GM12878 (cell line): ENCODE measurements around the gene SRP68. TPM values are rescaled to one million over a fixed set of nuclear protein-coding genes. Genes with fewer than 3 reads are reported as not detected.

Experiments used
- ATAC-seq: fragments of 200-7000 bp; cut with Tn5 transposase; 3 replicates; pipeline ENCODE4 v1.9.1; 2020; ENCODE audit warnings: mild to moderate bottlenecking, moderate library complexity
- BruUV-seq: library from RNA; stranded (reverse); fragments of 400-500 nt; replicated peaks from 2 replicates; lab custom pipeline; 2021; lab: Mats Ljungman, UMichigan
- CTCF ChIA-PET: fragments of 300-600 bp; sonication (Branson Sonifier 250); formaldehyde crosslinking; extraction: SDS; loops from one replicate; lab custom pipeline; 2021; ENCODE audit warnings: inconsistent platforms; lab: Yijun Ruan, JAX
- POLR2A ChIA-PET: fragments of 350-600 bp; formaldehyde crosslinking; extraction: SDS; loops from one replicate; lab custom pipeline; 2021; ENCODE audit warnings: inconsistent platforms; lab: Charles Lee
- RAD21 ChIA-PET: fragments of 300-600 bp; sonication (Branson Sonifier 250); formaldehyde crosslinking; loops from one replicate; lab custom pipeline; 2023; ENCODE audit warnings: antibody characterized with exemption; ENCODE audit not compliant: unreplicated experiment; lab: Charles Lee
- SMC1A ChIA-PET: fragments of 300-600 bp; sonication (Branson Sonifier 250); formaldehyde crosslinking; loops from one replicate; lab custom pipeline; 2023; ENCODE audit not compliant: unreplicated experiment, uncharacterized antibody; lab: Charles Lee
- DNase-seq: peaks from one replicate; pipeline ENCODE4 v3.0.0-alpha.2; 2011; ENCODE audit warnings: low read depth, low spot score
- FAIRE-seq: peaks from 3 replicates; lab custom pipeline; 2011; peaks lifted over from hg19 to GRCh38; lab: Jason Lieb, UNC
- H2AFZ ChIP-seq: 2 replicates; pipeline ENCODE4 v1.6.0; 2011; ENCODE audit warnings: low read depth, low read length, control low read depth; ENCODE audit not compliant: control insufficient read depth
- H3K27ac ChIP-seq: 2 replicates; pipeline ENCODE4 v1.5.1; 2011; ENCODE audit warnings: control low read depth; ENCODE audit not compliant: control insufficient read depth, insufficient read depth
- H3K27me3 ChIP-seq, 2 experiments: replicated peaks in 1 of 2; 2 replicates each; pipeline versions ENCODE4 v1.6.0 to v1.6.1; 2011; ENCODE audit warnings: low read length in 1 of 2; ENCODE audit not compliant: control insufficient read depth in 2 of 2, insufficient read depth in 2 of 2
- H3K36me3 ChIP-seq, 2 experiments: 2 replicates each; pipeline ENCODE4 v1.5.1; 2011; ENCODE audit warnings: low read length in 1 of 2; ENCODE audit not compliant: control insufficient read depth in 2 of 2, insufficient read depth in 2 of 2
- H3K4me1 ChIP-seq: 2 replicates; pipeline ENCODE4 v1.6.1; 2011; ENCODE audit warnings: mild to moderate bottlenecking, low read length, moderate library complexity, mixed read lengths; ENCODE audit not compliant: control insufficient read depth, insufficient read depth
- H3K4me2 ChIP-seq: 2 replicates; pipeline ENCODE4 v1.6.0; 2011; ENCODE audit warnings: control low read depth; ENCODE audit not compliant: control insufficient read depth, insufficient read depth
- H3K4me3 ChIP-seq: fragments of 200-600 bp; sonication (generic); 2 replicates; pipeline ENCODE4 v1.5.1; 2016
- H3K79me2 ChIP-seq: 2 replicates; pipeline ENCODE4 v1.6.0; 2011; ENCODE audit warnings: low read length; ENCODE audit not compliant: control insufficient read depth, insufficient read depth
- H3K9ac ChIP-seq: 2 replicates; pipeline ENCODE4 v1.8.0; 2011; ENCODE audit warnings: low read length, control low read depth, mixed read lengths; ENCODE audit not compliant: control insufficient read depth, insufficient read depth
- H3K9me3 ChIP-seq: replicated peaks from 3 replicates; pipeline ENCODE4 v1.5.1; 2011; ENCODE audit warnings: mild to moderate bottlenecking, low read length; ENCODE audit not compliant: control insufficient read depth, insufficient read depth
- H4K20me1 ChIP-seq: 2 replicates; pipeline ENCODE4 v1.6.0; 2011; ENCODE audit not compliant: control insufficient read depth, insufficient read depth
- BHLHE40 ChIP-seq, 2 experiments: fragments of 450-650 bp in 1 of 2; IDR thresholded peaks; 2 replicates each; pipeline ENCODE4 v1.6.1; 2011 to 2017; ENCODE audit warnings: low read depth in 2 of 2, borderline replicate concordance in 1 of 2, improper control_type of control experiment in 1 of 2, low read length in 1 of 2, mild to moderate bottlenecking in 1 of 2
- EP300 ChIP-seq, 2 experiments: fragments of 150-350 bp in 1 of 2; IDR thresholded peaks; 2 replicates each; pipeline ENCODE4 v1.6.1; 2011 to 2012; ENCODE audit warnings: low read depth in 2 of 2, low read length in 2 of 2, borderline replicate concordance in 1 of 2, improper control_type of control experiment in 1 of 2, inconsistent platforms in 1 of 2; ENCODE audit not compliant: control insufficient read depth in 1 of 2
- FOS ChIP-seq: IDR thresholded peaks from 3 replicates; pipeline ENCODE4 v1.6.1; 2011; ENCODE audit warnings: borderline replicate concordance; ENCODE audit not compliant: insufficient read length; ENCODE audit errors: extremely low read depth
- MTA3 ChIP-seq: IDR thresholded peaks from 2 replicates; pipeline ENCODE4 v1.6.1; 2012; ENCODE audit warnings: low read length, inconsistent platforms, borderline replicate concordance
- SUPT20H ChIP-seq: IDR thresholded peaks from 2 replicates; pipeline ENCODE4 v1.6.1; 2011; ENCODE audit warnings: low read depth, mild to moderate bottlenecking, low read length, moderate library complexity, borderline replicate concordance; ENCODE audit not compliant: control insufficient read depth
- WGBS: methylation state at CpG from one replicate; pipeline ENCODE4 v1.1.6; 2016; ENCODE audit warnings: low lambda C conversion rate; ENCODE audit not compliant: insufficient replicate concordance, insufficient coverage; ENCODE audit errors: missing lambda C conversion rate; 5-methylcytosine and 5-hydroxymethylcytosine counted together
- in situ Hi-C: fragments of 300-500 bp; cut with MboI; formaldehyde crosslinking; loops from 9 replicates; pipeline ENCODE4 v1.14.3; 2018; ENCODE audit warnings: mixed read lengths
- intact Hi-C: fragments of 100-400 bp; cut with micrococcal nuclease; formaldehyde crosslinking; loops from one replicate; pipeline ENCODE4 v1.14.2; 2022; ENCODE audit not compliant: unreplicated experiment
- polyA plus RNA-seq, 11 experiments: library from polyadenylated mRNA; depleted of rRNA in 4 of 11; unstranded in 6 of 11; stranded (reverse) in 5 of 11; fragments of >200 nt; fragmentation: Nextera tagmentation in 4 of 11; fragmentation: Illumina TruSeq in 1 of 11; extraction: Ambion mirVana in 4 of 11; extraction: Trizol in 1 of 11; gene quantifications; 1 replicate in 1 of 11; 2 replicates in 10 of 11; pipeline versions ENCODE4 v1.2.1 to v1.2.3, GENCODE V29; 2011 to 2016; ENCODE audit warnings: inconsistent platforms in 2 of 11, missing spikeins in 2 of 11, low read depth in 1 of 11
- total RNA-seq, 4 experiments: library from RNA; depleted of rRNA in 3 of 4; stranded (reverse); fragments of >200 nt in 3 of 4; fragmentation: Illumina TruSeq in 1 of 4; extraction: Trizol in 1 of 4; gene quantifications; 2 replicates each; pipeline versions ENCODE4 v1.2.1 to v1.2.3, GENCODE V29; 2013 to 2021
- TF ChIP-seq, protein P1 (sequence below), 3 experiments: IDR thresholded peaks in 2 of 3; conservative IDR thresholded peaks in 1 of 3; 2 replicates each; pipeline ENCODE4 v1.5.1; 2011; ENCODE audit warnings: low read depth in 3 of 3, low read length in 3 of 3, mild to moderate bottlenecking in 3 of 3, control low read depth in 2 of 3, moderate library complexity in 2 of 3, inconsistent platforms in 1 of 3, mixed read lengths in 1 of 3; ENCODE audit not compliant: control insufficient read depth in 2 of 3, insufficient read depth in 1 of 3; ENCODE audit errors: extremely low read depth in 1 of 3

The SRP68 gene
- total and polyA plus RNA-seq, 10 of the 15 experiments (the other 5 are each of a cell fraction or from before 2014, with no cell fraction given), result 24.7 to 89.7 (median 62.7) TPM

DNA sequence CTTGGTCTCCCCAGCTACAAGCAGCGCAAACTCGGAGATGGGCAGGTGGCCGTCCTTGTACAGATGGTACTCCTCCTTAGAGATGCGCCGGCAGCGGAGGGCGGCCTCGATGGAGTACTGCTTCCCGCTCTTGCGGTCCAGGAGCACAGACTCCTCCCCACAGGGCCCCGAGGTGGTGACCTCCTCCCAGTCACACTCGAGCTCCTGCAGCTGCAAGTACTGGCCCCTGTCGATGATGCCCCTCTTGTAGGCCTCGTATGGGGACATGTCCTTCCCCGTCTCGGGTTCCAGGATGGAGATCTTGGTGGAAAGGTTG lies 64.5 kb downstream of the SRP68 start (continued):
- TF ChIP-seq, protein P1, sequence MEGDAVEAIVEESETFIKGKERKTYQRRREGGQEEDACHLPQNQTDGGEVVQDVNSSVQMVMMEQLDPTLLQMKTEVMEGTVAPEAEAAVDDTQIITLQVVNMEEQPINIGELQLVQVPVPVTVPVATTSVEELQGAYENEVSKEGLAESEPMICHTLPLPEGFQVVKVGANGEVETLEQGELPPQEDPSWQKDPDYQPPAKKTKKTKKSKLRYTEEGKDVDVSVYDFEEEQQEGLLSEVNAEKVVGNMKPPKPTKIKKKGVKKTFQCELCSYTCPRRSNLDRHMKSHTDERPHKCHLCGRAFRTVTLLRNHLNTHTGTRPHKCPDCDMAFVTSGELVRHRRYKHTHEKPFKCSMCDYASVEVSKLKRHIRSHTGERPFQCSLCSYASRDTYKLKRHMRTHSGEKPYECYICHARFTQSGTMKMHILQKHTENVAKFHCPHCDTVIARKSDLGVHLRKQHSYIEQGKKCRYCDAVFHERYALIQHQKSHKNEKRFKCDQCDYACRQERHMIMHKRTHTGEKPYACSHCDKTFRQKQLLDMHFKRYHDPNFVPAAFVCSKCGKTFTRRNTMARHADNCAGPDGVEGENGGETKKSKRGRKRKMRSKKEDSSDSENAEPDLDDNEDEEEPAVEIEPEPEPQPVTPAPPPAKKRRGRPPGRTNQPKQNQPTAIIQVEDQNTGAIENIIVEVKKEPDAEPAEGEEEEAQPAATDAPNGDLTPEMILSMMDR (IDR thresholded peaks at IDR 0.05 in 2 of 3, conservative IDR thresholded peaks at IDR 0.05 in 1 of 3; ENCODE audit: control insufficient read depth in 2 of 3, extremely low read depth in 1 of 3, insufficient read depth in 1 of 3, low read depth in 3 of 3, low read length in 3 of 3), result no peak
- TF ChIP-seq MTA3 (no peak), SUPT20H (no peak), FOS (no peak), BHLHE40 (IDR thresholded peaks at IDR 0.05; ENCODE audit: borderline replicate concordance in 1 of 2, low read depth in 2 of 2, low read length in 1 of 2) (no peak)

DNA sequence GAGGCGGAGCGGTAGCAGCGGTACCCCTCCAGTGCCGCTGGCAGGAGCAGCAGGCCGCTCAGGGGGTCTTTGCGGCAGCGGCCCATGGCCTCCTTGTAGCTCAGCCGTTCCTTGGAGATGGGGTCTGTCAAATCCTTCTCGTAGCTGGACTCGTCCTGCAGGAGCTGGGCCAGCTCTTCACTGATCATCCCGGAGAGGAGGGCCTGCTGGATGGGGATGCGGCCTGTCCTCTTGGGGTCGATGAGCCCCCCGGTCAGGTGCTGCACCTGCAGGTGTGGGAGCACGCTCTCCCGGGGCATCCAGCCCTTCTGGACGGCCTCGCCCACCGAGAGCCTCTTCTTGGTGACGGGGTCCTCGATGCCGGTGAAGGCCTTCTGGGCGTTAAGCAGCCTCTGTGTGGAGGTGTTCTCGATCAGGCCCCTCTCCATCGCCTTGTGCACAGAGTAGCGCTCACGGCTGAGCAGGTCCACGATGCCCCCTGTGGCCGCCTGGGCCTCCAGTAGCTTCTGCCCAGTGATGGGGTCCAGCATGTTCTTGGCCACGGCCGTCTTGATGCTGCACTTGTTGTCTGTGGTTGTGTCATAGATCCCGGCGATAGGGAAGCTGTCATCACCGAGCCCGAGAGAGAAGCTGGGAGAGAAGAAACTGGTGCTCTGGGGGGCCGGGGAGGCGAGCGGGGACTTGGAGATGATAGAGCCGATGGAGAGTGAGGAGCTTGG lies 65.0 kb downstream of the SRP68 start:
- WGBS, result 64% methylated on average over 39 of the region's 39 CpGs
- no peaks in the 10 kb centered on the region for H4K20me1 ChIP-seq
- no peak for ATAC-seq
- intact Hi-C loops (no loop called here), in situ Hi-C loops (loop anchor here (5.0 kb wide), 1 partner anchor 100 kb away; no protein-coding TSS in a partner anchor)
- no peak for FAIRE-seq
- no peak for TF ChIP-seq EP300 (IDR thresholded peaks at IDR 0.05; ENCODE audit: borderline replicate concordance in 1 of 2, control insufficient read depth in 1 of 2, low read depth in 2 of 2, low read length in 2 of 2)
- H3K27ac ChIP-seq, result no peak overlapping the region
- RAD21 ChIA-PET, result interaction anchor here (1.5 to 2.2 kb wide), 2 partner anchors 11 to 102 kb away, joined by 5 to 6 read pairs; no protein-coding TSS in a partner anchor
- CTCF ChIA-PET, result interaction anchor here (0.6 to 12.8 kb wide), 5 partner anchors 8 to 132 kb away, joined by 3 to 128 read pairs (median 4); partner anchors contain the start of gene MRPL38
- no TSS peak for BruUV-seq
- H3K36me3 ChIP-seq, result no peaks in the 10 kb centered on the region
- no peaks in the 10 kb centered on the region for H3K79me2 ChIP-seq
- SMC1A ChIA-PET, result interaction anchor here (1.8 to 10.8 kb wide), 2 partner anchors 10 to 101 kb away, joined by 5 to 61 read pairs; partner anchors contain the start of gene MRPL38
- no peaks in the 10 kb centered on the region for H3K27me3 ChIP-seq
- H3K4me1 ChIP-seq, result no peaks in the 10 kb centered on the region
- H3K4me2 ChIP-seq, result no peak overlapping the region
- no peaks in the 10 kb centered on the region for H3K9me3 ChIP-seq
- H3K4me3 ChIP-seq, result no peak overlapping the region
- no peak overlapping the region for H3K9ac ChIP-seq
- no peak for DNase-seq
- H2AFZ ChIP-seq, result no peak overlapping the region
- POLR2A ChIA-PET, result no interaction called here
